H1 (cell line): ENCODE data around the gene PIAS2. TPM values are rescaled to one million over a fixed set of nuclear protein-coding genes. Genes with fewer than 3 reads are reported as not detected.

Source experiments
- CTCF ChIA-PET: fragments of 300-600 bp; sonication (Branson Sonifier 250); formaldehyde crosslinking; loops from one replicate; lab custom pipeline; 2021; ENCODE audit not compliant: partially characterized antibody; lab: Charles Lee
- POLR2A ChIA-PET: fragments of 300-600 bp; sonication (Branson Sonifier 250); formaldehyde crosslinking; loops from one replicate; lab custom pipeline; 2021; ENCODE audit warnings: inconsistent platforms; ENCODE audit not compliant: partially characterized antibody; lab: Charles Lee
- DNase-seq, 2 experiments: peaks; one replicate each; pipeline versions ENCODE4 v3.0.0 to v3.0.0-alpha.2; 2010 to 2022; ENCODE audit warnings: low spot score in 2 of 2, low read depth in 1 of 2, mixed read lengths in 1 of 2
- FAIRE-seq: peaks from 2 replicates; lab custom pipeline; 2011; peaks lifted over from hg19 to GRCh38; lab: Jason Lieb, UNC
- H2AFZ ChIP-seq: 2 replicates; pipeline ENCODE4 v1.8.1; 2012; ENCODE audit warnings: low read length, inconsistent platforms
- H2AK5ac ChIP-seq: 2 replicates; pipeline ENCODE4 v1.6.1; 2013; ENCODE audit warnings: low read depth, low read length
- H2BK120ac ChIP-seq: replicated peaks from 2 replicates; pipeline ENCODE3; 2013; ENCODE audit warnings: low read depth, low read length, inconsistent platforms
- H2BK12ac ChIP-seq: 2 replicates; pipeline ENCODE4 v1.6.1; 2013; ENCODE audit warnings: low read depth, low read length
- H2BK15ac ChIP-seq: 2 replicates; pipeline ENCODE4 v1.6.1; 2013; ENCODE audit warnings: low read length
- H2BK20ac ChIP-seq: 2 replicates; pipeline ENCODE4 v1.6.1; 2013; ENCODE audit warnings: low read length
- H2BK5ac ChIP-seq: 2 replicates; pipeline ENCODE4 v1.6.1; 2013; ENCODE audit warnings: low read depth, low read length
- H3K14ac ChIP-seq: 2 replicates; pipeline ENCODE4 v1.6.1; 2013; ENCODE audit warnings: inconsistent platforms; ENCODE audit not compliant: insufficient read length
- H3K18ac ChIP-seq: 2 replicates; pipeline ENCODE4 v1.6.1; 2013; ENCODE audit warnings: low read length; ENCODE audit errors: extremely low read depth
- H3K23ac ChIP-seq: 2 replicates; pipeline ENCODE4 v1.6.1; 2013; ENCODE audit warnings: inconsistent platforms; ENCODE audit not compliant: insufficient read length
- H3K23me2 ChIP-seq: 2 replicates; pipeline ENCODE4 v1.6.1; 2013; ENCODE audit warnings: low read depth, low read length
- H3K27ac ChIP-seq: 2 replicates; pipeline ENCODE4 v1.6.1; 2011; ENCODE audit warnings: low read depth, low read length, inconsistent platforms
- H3K27me3 ChIP-seq, 4 experiments: replicated peaks in 1 of 4; 1 replicate in 1 of 4; 2 replicates in 3 of 4; pipeline versions ENCODE4 v1.6.1 to v1.8.1; 2011 to 2013; ENCODE audit warnings: low read length in 3 of 4, mild to moderate bottlenecking in 3 of 4, inconsistent platforms in 2 of 4, mixed read lengths in 2 of 4, moderate library complexity in 1 of 4; ENCODE audit not compliant: control insufficient read depth in 3 of 4, insufficient read depth in 3 of 4; ENCODE audit errors: extremely low read depth in 1 of 4
- H3K36me3 ChIP-seq, 4 experiments: 2 replicates each; pipeline versions ENCODE4 v1.6.1 to v1.8.1; 2011 to 2013; ENCODE audit warnings: mild to moderate bottlenecking in 4 of 4, low read length in 3 of 4, moderate library complexity in 2 of 4, control low read depth in 1 of 4, inconsistent platforms in 1 of 4; ENCODE audit not compliant: insufficient read depth in 4 of 4, control insufficient read depth in 2 of 4
- H3K4ac ChIP-seq: replicated peaks from 2 replicates; pipeline ENCODE3; 2013; ENCODE audit warnings: low read length, low read depth, mixed read lengths, inconsistent platforms; ENCODE audit not compliant: insufficient read length
- H3K4me1 ChIP-seq, 4 experiments: replicated peaks in 1 of 4; 1 replicate in 1 of 4; 2 replicates in 3 of 4; pipeline versions ENCODE4 v1.6.1 to v1.8.1; 2011 to 2013; ENCODE audit warnings: low read length in 3 of 4, inconsistent platforms in 2 of 4, mixed read lengths in 1 of 4; ENCODE audit not compliant: insufficient read depth in 4 of 4, control insufficient read depth in 3 of 4
- H3K4me2 ChIP-seq, 2 experiments: 2 replicates each; pipeline versions ENCODE4 v1.6.1 to v1.8.1; 2011 to 2013; ENCODE audit warnings: low read depth in 2 of 2, low read length in 2 of 2, control low read depth in 1 of 2, inconsistent platforms in 1 of 2, mild to moderate bottlenecking in 1 of 2; ENCODE audit not compliant: insufficient read depth in 1 of 2
- H3K4me3 ChIP-seq, 4 experiments: fragments of 200-600, 300-600 bp in 1 of 4; sonication (generic), shearing (Covaris generic), sonication (Bioruptor Twin) in 1 of 4; 2 replicates each; pipeline versions ENCODE4 v1.5.1 to v1.8.1; 2011 to 2016; ENCODE audit warnings: low read length in 4 of 4, low read depth in 3 of 4, control low read depth in 2 of 4, inconsistent platforms in 2 of 4, mild to moderate bottlenecking in 2 of 4, mixed read lengths in 1 of 4, moderate library complexity in 1 of 4; ENCODE audit not compliant: insufficient read depth in 2 of 4; ENCODE audit errors: extremely low read depth in 1 of 4
- H3K56ac ChIP-seq: replicated peaks from 2 replicates; pipeline ENCODE3; 2013; ENCODE audit warnings: low read depth, mild to moderate bottlenecking, mixed read lengths, low read length, inconsistent platforms; ENCODE audit not compliant: insufficient read length
- H3K79me1 ChIP-seq: 2 replicates; pipeline ENCODE4 v1.6.1; 2013; ENCODE audit warnings: low read depth, low read length, control low read depth
- H3K79me2 ChIP-seq, 2 experiments: 2 replicates each; pipeline versions ENCODE4 v1.6.1 to v1.8.1; 2012 to 2013; ENCODE audit warnings: low read length in 2 of 2, mild to moderate bottlenecking in 2 of 2, inconsistent platforms in 1 of 2; ENCODE audit not compliant: insufficient read depth in 2 of 2, control insufficient read depth in 1 of 2
- H3K9ac ChIP-seq, 4 experiments: replicated peaks in 1 of 4; 1 replicate in 1 of 4; 2 replicates in 3 of 4; pipeline versions ENCODE4 v1.6.1 to v1.8.1; 2011 to 2013; ENCODE audit warnings: low read depth in 3 of 4, low read length in 3 of 4, control low read depth in 2 of 4, mild to moderate bottlenecking in 2 of 4, moderate library complexity in 2 of 4, inconsistent platforms in 1 of 4; ENCODE audit errors: extremely low read depth in 1 of 4
- H3K9me3 ChIP-seq, 2 experiments: 2 replicates each; pipeline versions ENCODE4 v1.6.1 to v1.8.1; 2012 to 2013; ENCODE audit warnings: mild to moderate bottlenecking in 2 of 2, moderate library complexity in 2 of 2, control low read depth in 1 of 2, inconsistent platforms in 1 of 2, low read depth in 1 of 2, low read length in 1 of 2, mixed read lengths in 1 of 2; ENCODE audit not compliant: insufficient read depth in 2 of 2
- H4K20me1 ChIP-seq, 2 experiments: replicated peaks in 1 of 2; 2 replicates each; pipeline versions ENCODE3 to v1.8.1; 2011 to 2013; ENCODE audit warnings: inconsistent platforms in 2 of 2, low read length in 2 of 2, mild to moderate bottlenecking in 1 of 2; ENCODE audit not compliant: insufficient read depth in 2 of 2, control insufficient read depth in 1 of 2
- H4K5ac ChIP-seq: 2 replicates; pipeline ENCODE4 v1.6.1; 2013; ENCODE audit warnings: low read length, low read depth, mixed read lengths, inconsistent platforms; ENCODE audit not compliant: insufficient read length
- H4K8ac ChIP-seq: 2 replicates; pipeline ENCODE4 v1.8.0; 2013; ENCODE audit warnings: mild to moderate bottlenecking, moderate library complexity, low read length, inconsistent platforms; ENCODE audit not compliant: insufficient read depth; ENCODE audit errors: extremely low read depth
- H4K91ac ChIP-seq: replicated peaks from 2 replicates; pipeline ENCODE3; 2013; ENCODE audit warnings: low read length, mixed read lengths, inconsistent platforms; ENCODE audit not compliant: insufficient read length
- CBX8 ChIP-seq: fragments of 300-800, 300-1000 bp; sonication (generic); IDR thresholded peaks from 2 replicates; pipeline ENCODE4 v1.7.1; 2016; ENCODE audit warnings: low read depth, low read length, borderline replicate concordance
- CTCF ChIP-seq, 3 experiments: IDR thresholded peaks; 1 replicate in 2 of 3; 2 replicates in 1 of 3; pipeline versions ENCODE4 v1.5.1 to v1.6.1; 2011; ENCODE audit warnings: low read length in 3 of 3, mild to moderate bottlenecking in 3 of 3, inconsistent platforms in 2 of 3, low read depth in 1 of 3, moderate library complexity in 1 of 3; ENCODE audit not compliant: insufficient read depth in 1 of 3; ENCODE audit errors: control extremely low read depth in 1 of 3
- GTF2F1 ChIP-seq: IDR thresholded peaks from 2 replicates; pipeline ENCODE4 v1.6.1; 2012; ENCODE audit warnings: low read depth, low read length, improper control_type of control experiment, borderline replicate concordance
- RFX5 ChIP-seq: IDR thresholded peaks from 2 replicates; pipeline ENCODE4 v1.6.1; 2011; ENCODE audit warnings: low read depth, low read length, improper control_type of control experiment, borderline replicate concordance
- SIX5 ChIP-seq: IDR thresholded peaks from 2 replicates; pipeline ENCODE4 v1.6.1; 2011; ENCODE audit warnings: mild to moderate bottlenecking, low read depth, low read length
- ZNF274 ChIP-seq: IDR thresholded peaks from 2 replicates; pipeline ENCODE4 v1.7.0; 2012; ENCODE audit warnings: low read length, borderline replicate concordance; ENCODE audit errors: extremely low read depth
- WGBS, 2 experiments: shearing (Covaris generic) in 1 of 2; methylation state at CpG; one replicate each; pipeline versions ENCODE4 v1.1.6 to v1.1.7; 2013 to 2015; ENCODE audit warnings: low lambda C conversion rate in 2 of 2, mixed read lengths in 2 of 2, inconsistent platforms in 1 of 2, low coverage in 1 of 2, missing lambda C conversion rate in 1 of 2; ENCODE audit not compliant: insufficient replicate concordance in 2 of 2, insufficient coverage in 1 of 2, insufficient read length in 1 of 2; ENCODE audit errors: extremely low coverage in 1 of 2, missing lambda C conversion rate in 1 of 2; 5-methylcytosine and 5-hydroxymethylcytosine counted together
- polyA plus RNA-seq, 7 experiments: library from polyadenylated mRNA; depleted of rRNA in 3 of 7; stranded (reverse) in 5 of 7; unstranded in 2 of 7; fragments of >200 nt in 5 of 7; fragments of 200-250 nt in 2 of 7; gene quantifications; 1 replicate in 5 of 7; 2 replicates in 1 of 7; 4 replicates in 1 of 7; pipeline versions ENCODE4 v1.2.1 to v1.2.3, GENCODE V29; 2011 to 2013; ENCODE audit warnings: missing spikeins in 2 of 7, mixed read lengths in 2 of 7
- total RNA-seq: library from RNA; stranded (reverse); fragmentation: NEBNext Ultra II Directional; extraction: Animal tissue kit (Norgen Biotek cat#: 25700); gene quantifications from 2 replicates; pipeline ENCODE4 v1.2.1, GENCODE V29; 2021
- TF ChIP-seq, protein P1 (sequence below): IDR thresholded peaks from 2 replicates; pipeline ENCODE4 v1.6.1; 2012; ENCODE audit warnings: inconsistent platforms

PIAS2 gene
- total and polyA plus RNA-seq, 2 of the 8 experiments (the other 6 are each of a cell fraction or from before 2014, with no cell fraction given), result 20.1 to 53.9 TPM

- peaks cover 4 to 8% of the 10 kb centered on the region in 2 experiments for H4K20me1 ChIP-seq
Measured at GRCh38 chr18:46910856-46911255, 6.5 kb downstream of the PIAS2 start.

More at GRCh38 chr18:46910856-46911255, 6.5 kb downstream of the PIAS2 start:
- H3K18ac ChIP-seq, result no peak overlapping the region
- peaks cover 6% of the 10 kb centered on the region for H3K79me1 ChIP-seq
- H3K56ac ChIP-seq, result no peak overlapping the region
- H2AFZ ChIP-seq, result no peak overlapping the region
- no peak overlapping the region for H3K4me2 ChIP-seq
- no peak overlapping the region for H3K14ac ChIP-seq
- no peak overlapping the region for H3K4me3 ChIP-seq
- no peak overlapping the region for H2BK15ac ChIP-seq
- H3K9me3 ChIP-seq, result 0 out of 4 replicates have a peak, but pooled peaks cover 0 to 4% of the 10 kb centered on the region in 2 experiments
- ChIA-PET POLR2A (no interaction called here), CTCF (no interaction called here)
- H3K9ac ChIP-seq, result no peak overlapping the region
- no peak overlapping the region for H2BK12ac ChIP-seq
- H4K8ac ChIP-seq, result no peak overlapping the region
- no peak overlapping the region for H4K91ac ChIP-seq
- FAIRE-seq, result no peak
- H2BK5ac ChIP-seq, result no peak overlapping the region
- no peak overlapping the region for H2BK120ac ChIP-seq
- no peak overlapping the region for H3K23ac ChIP-seq
- H2BK20ac ChIP-seq, result no peak overlapping the region
- no peak overlapping the region for H3K27ac ChIP-seq
- DNase-seq, result no peak
- TF ChIP-seq SIX5 (no peak), ZNF274 (no peak), CBX8 (no peak), GTF2F1 (no peak), RFX5 (no peak), CTCF (IDR thresholded peaks at IDR 0.05; ENCODE audit: control extremely low read depth in 1 of 3, insufficient read depth in 1 of 3, low read depth in 1 of 3, low read length in 3 of 3) (no peak)
- TF ChIP-seq, protein P1, sequence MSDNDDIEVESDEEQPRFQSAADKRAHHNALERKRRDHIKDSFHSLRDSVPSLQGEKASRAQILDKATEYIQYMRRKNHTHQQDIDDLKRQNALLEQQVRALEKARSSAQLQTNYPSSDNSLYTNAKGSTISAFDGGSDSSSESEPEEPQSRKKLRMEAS, result no peak
- H2AK5ac ChIP-seq, result no peak overlapping the region
- 85% methylated on average over 2 of the region's 3 CpGs; no CpG with 5 or more reads in 1 of the 2 experiments for WGBS, 2 experiments
- H3K4me1 ChIP-seq, result peaks cover 3 to 16% (median 9%) of the 10 kb centered on the region in 4 experiments; a peak in 4 of 7 replicates
- H3K27me3 ChIP-seq, result no peaks in the 10 kb centered on the region
- no peak overlapping the region for H3K4ac ChIP-seq
- H3K23me2 ChIP-seq, result no peaks in the 10 kb centered on the region
- H3K36me3 ChIP-seq, result peaks cover 0 to 6% (median 3%) of the 10 kb centered on the region in 4 experiments; a peak in 3 of 8 replicates
- no peak overlapping the region for H4K5ac ChIP-seq
- peaks cover 17 to 100% of the 10 kb centered on the region in 2 experiments for H3K79me2 ChIP-seq
